HepG2 (cell line): ENCODE data around the gene COL8A2. TPM values are rescaled to one million over a fixed set of nuclear protein-coding genes. Genes with fewer than 3 reads are reported as not detected.

ENCODE experiments used
- ARHGAP35 ChIP-seq: sonication (generic); formaldehyde crosslinking; IDR thresholded peaks from 2 replicates; pipeline ENCODE4 v1.9.0; 2022; ENCODE audit warnings: mild to moderate bottlenecking, inconsistent platforms, moderate library complexity, missing genetic modification reagents, borderline replicate concordance
- BRD4 ChIP-seq: sonication (generic); formaldehyde crosslinking; IDR thresholded peaks from 2 replicates; pipeline ENCODE4 v1.4.0; 2020; ENCODE audit warnings: missing genetic modification reagents
- NR1H2 ChIP-seq: sonication (generic); formaldehyde crosslinking; IDR thresholded peaks from 2 replicates; pipeline ENCODE4 v1.8.1; 2022; ENCODE audit warnings: low read depth, missing genetic modification reagents, borderline replicate concordance
- SIX4 ChIP-seq: sonication (generic); formaldehyde crosslinking; IDR thresholded peaks from 2 replicates; pipeline ENCODE4 v1.4.0; 2020; ENCODE audit warnings: missing genetic modification reagents
- SMAD3 ChIP-seq: sonication (generic); formaldehyde crosslinking; IDR thresholded peaks from 2 replicates; pipeline ENCODE4 v1.4.0; 2020; ENCODE audit warnings: missing genetic modification reagents
- YEATS4 ChIP-seq: sonication (generic); formaldehyde crosslinking; IDR thresholded peaks from 2 replicates; pipeline ENCODE4 v1.4.0; 2020; ENCODE audit warnings: missing genetic modification reagents, borderline replicate concordance
- ZNF30 ChIP-seq: sonication (generic); formaldehyde crosslinking; IDR thresholded peaks from 2 replicates; pipeline ENCODE4 v1.5.0; 2020; ENCODE audit warnings: mild to moderate bottlenecking, missing genetic modification reagents
- ZNF333 ChIP-seq: sonication (generic); formaldehyde crosslinking; IDR thresholded peaks from 2 replicates; pipeline ENCODE4 v1.4.0; 2020; ENCODE audit warnings: mild to moderate bottlenecking, missing genetic modification reagents, borderline replicate concordance
- ZNF598 ChIP-seq: sonication (generic); formaldehyde crosslinking; IDR thresholded peaks from 2 replicates; pipeline ENCODE4 v1.5.1; 2020; ENCODE audit warnings: mild to moderate bottlenecking, missing genetic modification reagents, borderline replicate concordance
- polyA plus RNA-seq, 8 experiments: library from polyadenylated mRNA; depleted of rRNA in 3 of 8; stranded (reverse) in 7 of 8; unstranded in 1 of 8; fragments of >200 nt; fragmentation: Illumina TruSeq in 4 of 8; extraction: Trizol in 4 of 8; gene quantifications; 2 replicates each; pipeline versions ENCODE4 v1.2.1 to v1.2.3, GENCODE V29; 2011 to 2016; ENCODE audit warnings: low read depth in 4 of 8, missing spikeins in 1 of 8, mixed read lengths in 1 of 8; ENCODE audit not compliant: insufficient read depth in 1 of 8
- total RNA-seq, 5 experiments: library from RNA; depleted of rRNA; stranded (reverse); fragments of >200 nt; fragmentation: Illumina TruSeq; extraction: Trizol; gene quantifications; 2 replicates each; pipeline ENCODE4 v1.2.3, GENCODE V29; 2016; ENCODE audit warnings: low read depth in 1 of 5
- TF ChIP-seq, protein P1 (sequence below): sonication (generic); formaldehyde crosslinking; IDR thresholded peaks from 2 replicates; pipeline ENCODE4 v1.8.0; 2022; ENCODE audit warnings: missing genetic modification reagents, low read depth, mild to moderate bottlenecking, borderline replicate concordance
- TF ChIP-seq, protein P2 (sequence below): sonication (generic); formaldehyde crosslinking; IDR thresholded peaks from 2 replicates; pipeline ENCODE4 v1.4.0; 2020; ENCODE audit warnings: missing genetic modification reagents
- TF ChIP-seq, protein P3 (sequence below): sonication (generic); formaldehyde crosslinking; IDR thresholded peaks from 2 replicates; pipeline ENCODE4 v1.5.0; 2020; ENCODE audit warnings: mild to moderate bottlenecking, missing genetic modification reagents, borderline replicate concordance
- TF ChIP-seq, protein P4 (sequence below): sonication (generic); formaldehyde crosslinking; IDR thresholded peaks from 2 replicates; pipeline ENCODE4 v1.5.1; 2020; ENCODE audit warnings: mild to moderate bottlenecking, missing genetic modification reagents
- TF ChIP-seq, protein P5 (sequence below): IDR thresholded peaks from 2 replicates; pipeline ENCODE4 v1.6.1; 2012; ENCODE audit warnings: low read length, improper control_type of control experiment

COL8A2 gene
- total and polyA plus RNA-seq, 2 of the 13 experiments (the other 11 are each of a cell fraction or from before 2014, with no cell fraction given): 0.13 to 0.24 TPM

DNA sequence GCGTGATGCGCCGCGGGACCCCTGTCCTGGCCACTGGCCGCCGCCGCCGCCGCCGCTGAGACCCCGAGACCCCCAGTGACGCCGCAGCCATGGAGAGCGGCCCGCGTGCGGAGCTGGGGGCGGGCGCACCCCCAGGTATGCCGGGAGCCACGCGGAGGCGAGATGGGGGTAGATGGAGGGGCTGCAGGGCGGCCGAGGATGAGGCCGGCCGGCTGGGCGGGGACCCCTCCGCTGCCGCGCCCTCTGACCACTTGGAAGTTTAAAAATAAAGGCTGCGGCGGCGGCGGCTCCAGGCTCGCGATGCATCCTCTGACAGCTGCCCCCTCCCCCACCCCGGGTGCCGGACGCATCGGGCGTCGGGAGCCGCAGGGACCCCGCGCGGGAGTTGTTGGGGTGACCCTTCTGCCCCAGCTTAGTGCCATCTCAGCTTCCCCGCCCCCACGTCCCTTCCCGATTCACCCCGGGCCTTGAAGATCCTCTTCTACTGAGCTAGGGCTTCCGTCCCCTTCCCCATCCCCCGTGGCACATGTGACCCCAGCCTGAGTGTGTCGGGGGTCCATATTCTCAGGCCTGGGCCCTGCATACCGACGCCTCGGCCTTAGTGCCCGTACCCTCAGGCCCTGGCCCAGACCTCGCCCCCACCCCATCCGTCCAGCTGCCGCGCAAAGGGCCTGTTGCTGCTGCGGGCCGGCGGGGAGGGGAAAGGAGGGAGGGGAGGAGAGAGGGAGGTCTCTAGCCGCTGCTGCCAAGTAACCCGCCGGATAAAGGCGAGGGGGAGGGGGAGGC is 31.5 kb upstream of the COL8A2 start (continued):
- TF ChIP-seq SIX4 (CRISPR knock-in tag) (no peak), ZNF333 (no peak), ZNF30 (no peak), NR1H2 (no peak), BRD4 (CRISPR knock-in tag) (0 out of 2 replicates have a peak, but pooled peaks have one; percentile 25), SMAD3 (CRISPR knock-in tag) (no peak), YEATS4 (peak; percentile 54; the same call in 1 of the 2 replicates), ARHGAP35 (CRISPR knock-in tag) (no peak), ZNF598 (CRISPR knock-in tag) (no peak; the same call in 1 of the 2 replicates)
- TF ChIP-seq, protein P1, sequence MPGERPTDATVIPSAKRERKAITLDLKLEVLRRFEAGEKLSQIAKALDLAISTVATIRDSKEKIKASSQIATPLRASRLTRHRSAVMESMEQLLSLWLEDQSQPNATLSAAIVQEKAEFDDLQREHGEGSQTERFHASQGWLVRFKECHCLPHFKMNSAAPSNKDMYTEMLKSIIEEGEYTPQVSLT (CRISPR knock-in tag): no peak
- TF ChIP-seq, protein P2, sequence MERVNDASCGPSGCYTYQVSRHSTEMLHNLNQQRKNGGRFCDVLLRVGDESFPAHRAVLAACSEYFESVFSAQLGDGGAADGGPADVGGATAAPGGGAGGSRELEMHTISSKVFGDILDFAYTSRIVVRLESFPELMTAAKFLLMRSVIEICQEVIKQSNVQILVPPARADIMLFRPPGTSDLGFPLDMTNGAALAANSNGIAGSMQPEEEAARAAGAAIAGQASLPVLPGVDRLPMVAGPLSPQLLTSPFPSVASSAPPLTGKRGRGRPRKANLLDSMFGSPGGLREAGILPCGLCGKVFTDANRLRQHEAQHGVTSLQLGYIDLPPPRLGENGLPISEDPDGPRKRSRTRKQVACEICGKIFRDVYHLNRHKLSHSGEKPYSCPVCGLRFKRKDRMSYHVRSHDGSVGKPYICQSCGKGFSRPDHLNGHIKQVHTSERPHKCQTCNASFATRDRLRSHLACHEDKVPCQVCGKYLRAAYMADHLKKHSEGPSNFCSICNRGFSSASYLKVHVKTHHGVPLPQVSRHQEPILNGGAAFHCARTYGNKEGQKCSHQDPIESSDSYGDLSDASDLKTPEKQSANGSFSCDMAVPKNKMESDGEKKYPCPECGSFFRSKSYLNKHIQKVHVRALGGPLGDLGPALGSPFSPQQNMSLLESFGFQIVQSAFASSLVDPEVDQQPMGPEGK (CRISPR knock-in tag): peak; percentile 46; the same call in 1 of the 2 replicates
- TF ChIP-seq, protein P3, sequence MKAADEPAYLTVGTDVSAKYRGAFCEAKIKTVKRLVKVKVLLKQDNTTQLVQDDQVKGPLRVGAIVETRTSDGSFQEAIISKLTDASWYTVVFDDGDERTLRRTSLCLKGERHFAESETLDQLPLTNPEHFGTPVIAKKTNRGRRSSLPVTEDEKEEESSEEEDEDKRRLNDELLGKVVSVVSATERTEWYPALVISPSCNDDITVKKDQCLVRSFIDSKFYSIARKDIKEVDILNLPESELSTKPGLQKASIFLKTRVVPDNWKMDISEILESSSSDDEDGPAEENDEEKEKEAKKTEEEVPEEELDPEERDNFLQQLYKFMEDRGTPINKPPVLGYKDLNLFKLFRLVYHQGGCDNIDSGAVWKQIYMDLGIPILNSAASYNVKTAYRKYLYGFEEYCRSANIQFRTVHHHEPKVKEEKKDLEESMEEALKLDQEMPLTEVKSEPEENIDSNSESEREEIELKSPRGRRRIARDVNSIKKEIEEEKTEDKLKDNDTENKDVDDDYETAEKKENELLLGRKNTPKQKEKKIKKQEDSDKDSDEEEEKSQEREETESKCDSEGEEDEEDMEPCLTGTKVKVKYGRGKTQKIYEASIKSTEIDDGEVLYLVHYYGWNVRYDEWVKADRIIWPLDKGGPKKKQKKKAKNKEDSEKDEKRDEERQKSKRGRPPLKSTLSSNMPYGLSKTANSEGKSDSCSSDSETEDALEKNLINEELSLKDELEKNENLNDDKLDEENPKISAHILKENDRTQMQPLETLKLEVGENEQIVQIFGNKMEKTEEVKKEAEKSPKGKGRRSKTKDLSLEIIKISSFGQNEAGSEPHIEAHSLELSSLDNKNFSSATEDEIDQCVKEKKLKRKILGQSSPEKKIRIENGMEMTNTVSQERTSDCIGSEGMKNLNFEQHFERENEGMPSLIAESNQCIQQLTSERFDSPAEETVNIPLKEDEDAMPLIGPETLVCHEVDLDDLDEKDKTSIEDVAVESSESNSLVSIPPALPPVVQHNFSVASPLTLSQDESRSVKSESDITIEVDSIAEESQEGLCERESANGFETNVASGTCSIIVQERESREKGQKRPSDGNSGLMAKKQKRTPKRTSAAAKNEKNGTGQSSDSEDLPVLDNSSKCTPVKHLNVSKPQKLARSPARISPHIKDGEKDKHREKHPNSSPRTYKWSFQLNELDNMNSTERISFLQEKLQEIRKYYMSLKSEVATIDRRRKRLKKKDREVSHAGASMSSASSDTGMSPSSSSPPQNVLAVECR (CRISPR knock-in tag): peak; percentile 38; the same call in 1 of the 2 replicates
- TF ChIP-seq, protein P4, sequence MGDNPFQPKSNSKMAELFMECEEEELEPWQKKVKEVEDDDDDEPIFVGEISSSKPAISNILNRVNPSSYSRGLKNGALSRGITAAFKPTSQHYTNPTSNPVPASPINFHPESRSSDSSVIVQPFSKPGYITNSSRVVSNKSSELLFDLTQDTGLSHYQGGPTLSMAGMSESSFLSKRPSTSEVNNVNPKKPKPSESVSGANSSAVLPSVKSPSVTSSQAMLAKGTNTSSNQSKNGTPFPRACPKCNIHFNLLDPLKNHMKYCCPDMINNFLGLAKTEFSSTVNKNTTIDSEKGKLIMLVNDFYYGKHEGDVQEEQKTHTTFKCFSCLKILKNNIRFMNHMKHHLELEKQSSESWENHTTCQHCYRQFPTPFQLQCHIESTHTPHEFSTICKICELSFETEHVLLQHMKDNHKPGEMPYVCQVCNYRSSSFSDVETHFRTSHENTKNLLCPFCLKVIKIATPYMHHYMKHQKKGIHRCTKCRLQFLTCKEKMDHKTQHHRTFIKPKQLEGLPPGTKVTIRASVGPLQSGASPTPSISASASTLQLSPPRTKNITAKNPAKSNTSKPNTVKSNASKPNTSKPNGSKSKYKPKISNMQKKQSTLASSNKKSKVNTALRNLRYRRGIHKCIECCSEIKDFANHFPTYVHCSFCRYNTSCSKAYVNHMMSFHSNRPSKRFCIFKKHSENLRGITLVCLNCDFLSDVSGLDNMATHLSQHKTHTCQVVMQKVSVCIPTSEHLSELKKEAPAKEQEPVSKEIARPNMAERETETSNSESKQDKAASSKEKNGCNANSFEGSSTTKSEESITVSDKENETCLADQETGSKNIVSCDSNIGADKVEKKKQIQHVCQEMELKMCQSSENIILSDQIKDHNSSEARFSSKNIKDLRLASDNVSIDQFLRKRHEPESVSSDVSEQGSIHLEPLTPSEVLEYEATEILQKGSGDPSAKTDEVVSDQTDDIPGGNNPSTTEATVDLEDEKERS (CRISPR knock-in tag): no peak
- TF ChIP-seq, protein P5, sequence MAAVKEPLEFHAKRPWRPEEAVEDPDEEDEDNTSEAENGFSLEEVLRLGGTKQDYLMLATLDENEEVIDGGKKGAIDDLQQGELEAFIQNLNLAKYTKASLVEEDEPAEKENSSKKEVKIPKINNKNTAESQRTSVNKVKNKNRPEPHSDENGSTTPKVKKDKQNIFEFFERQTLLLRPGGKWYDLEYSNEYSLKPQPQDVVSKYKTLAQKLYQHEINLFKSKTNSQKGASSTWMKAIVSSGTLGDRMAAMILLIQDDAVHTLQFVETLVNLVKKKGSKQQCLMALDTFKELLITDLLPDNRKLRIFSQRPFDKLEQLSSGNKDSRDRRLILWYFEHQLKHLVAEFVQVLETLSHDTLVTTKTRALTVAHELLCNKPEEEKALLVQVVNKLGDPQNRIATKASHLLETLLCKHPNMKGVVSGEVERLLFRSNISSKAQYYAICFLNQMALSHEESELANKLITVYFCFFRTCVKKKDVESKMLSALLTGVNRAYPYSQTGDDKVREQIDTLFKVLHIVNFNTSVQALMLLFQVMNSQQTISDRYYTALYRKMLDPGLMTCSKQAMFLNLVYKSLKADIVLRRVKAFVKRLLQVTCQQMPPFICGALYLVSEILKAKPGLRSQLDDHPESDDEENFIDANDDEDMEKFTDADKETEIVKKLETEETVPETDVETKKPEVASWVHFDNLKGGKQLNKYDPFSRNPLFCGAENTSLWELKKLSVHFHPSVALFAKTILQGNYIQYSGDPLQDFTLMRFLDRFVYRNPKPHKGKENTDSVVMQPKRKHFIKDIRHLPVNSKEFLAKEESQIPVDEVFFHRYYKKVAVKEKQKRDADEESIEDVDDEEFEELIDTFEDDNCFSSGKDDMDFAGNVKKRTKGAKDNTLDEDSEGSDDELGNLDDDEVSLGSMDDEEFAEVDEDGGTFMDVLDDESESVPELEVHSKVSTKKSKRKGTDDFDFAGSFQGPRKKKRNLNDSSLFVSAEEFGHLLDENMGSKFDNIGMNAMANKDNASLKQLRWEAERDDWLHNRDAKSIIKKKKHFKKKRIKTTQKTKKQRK: no peak
